AG09309 (cell line): Measurements from ENCODE around the gene HAVCR1.

Experiments used
- DNase-seq: peaks from one replicate; pipeline ENCODE4 v3.0.0-alpha.2; 2010; ENCODE audit warnings: low read depth
- H3K4me3 ChIP-seq: 2 replicates; pipeline ENCODE4 v1.5.1; 2011; ENCODE audit warnings: mild to moderate bottlenecking, low read depth, low read length, moderate library complexity; ENCODE audit not compliant: control insufficient read depth
- CTCF ChIP-seq: IDR thresholded peaks from 2 replicates; pipeline ENCODE4 v1.5.1; 2011; ENCODE audit warnings: mild to moderate bottlenecking, low read depth, low read length, inconsistent platforms; ENCODE audit not compliant: insufficient read depth, control insufficient read depth; ENCODE audit errors: missing control alignments

HAVCR1 gene

GRCh38 chr5:157085930-157086329 is 27.0 kb upstream of the HAVCR1 start:
- TF ChIP-seq CTCF, result no peak
- no peak for DNase-seq
- H3K4me3 ChIP-seq, result no peak overlapping the region

- TF ChIP-seq CTCF, result no peak
- no peak overlapping the region for H3K4me3 ChIP-seq
- no peak for DNase-seq
Observed at GRCh38 chr5:157080286-157080685, 21.4 kb upstream of the HAVCR1 start.

- no peak overlapping the region for H3K4me3 ChIP-seq
- no peak for TF ChIP-seq CTCF
Observed at GRCh38 chr5:157076558-157076957, 17.6 kb upstream of the HAVCR1 start.

GRCh38 chr5:157072508-157072907 is 13.6 kb upstream of the HAVCR1 start:
- no peak for DNase-seq
- no peak for TF ChIP-seq CTCF
- no peak overlapping the region for H3K4me3 ChIP-seq

More at GRCh38 chr5:157076558-157076957, 17.6 kb upstream of the HAVCR1 start:
- peak; percentile 39 for DNase-seq

GRCh38 chr5:157069949-157070348 is 11.0 kb upstream of the HAVCR1 start:
- no peak for DNase-seq
- no peak for TF ChIP-seq CTCF
- H3K4me3 ChIP-seq, result no peak overlapping the region

GRCh38 chr5:157068785-157069184 is 9.9 kb upstream of the HAVCR1 start:
- no peak for TF ChIP-seq CTCF
- no peak for DNase-seq
- H3K4me3 ChIP-seq, result no peak overlapping the region

- no peak for DNase-seq
- H3K4me3 ChIP-seq, result no peak overlapping the region
- TF ChIP-seq CTCF, result no peak
Observed at GRCh38 chr5:157068339-157068738, 9.4 kb upstream of the HAVCR1 start.
